Neural cell (in vitro differentiated cells): Measurements from ENCODE around the gene TLX2. TPM values are rescaled to one million over a fixed set of nuclear protein-coding genes. Genes with fewer than 3 reads are reported as not detected.

Experiments used
- H2AFZ ChIP-seq: fragments of 200-600, 300-800 bp; sonication (generic), shearing (Covaris generic); 2 replicates; pipeline ENCODE4 v1.6.0; 2014; ENCODE audit warnings: low read depth, mild to moderate bottlenecking, antibody characterized with exemption, low read length, moderate library complexity
- H3F3A ChIP-seq: fragments of 200-600 bp; shearing (Covaris generic); 2 replicates; pipeline ENCODE4 v1.6.1; 2016; ENCODE audit warnings: mild to moderate bottlenecking, moderate library complexity, mixed read lengths, antibody characterized with exemption, low read length; ENCODE audit not compliant: insufficient read depth, poor library complexity, severe bottlenecking
- H3K27ac ChIP-seq: fragments of 200-600, 300-800 bp; sonication (generic), shearing (Covaris generic); 2 replicates; pipeline ENCODE4 v1.5.1; 2014; ENCODE audit warnings: mild to moderate bottlenecking, low read length, moderate library complexity
- H3K27me3 ChIP-seq: fragments of 300-800, 200-600 bp; sonication (generic), shearing (Covaris generic); 2 replicates; pipeline ENCODE4 v1.6.0; 2014; ENCODE audit warnings: mild to moderate bottlenecking, low read depth, low read length, moderate library complexity; ENCODE audit not compliant: insufficient read depth
- H3K36me3 ChIP-seq: fragments of 300-800, 200-600 bp; sonication (generic), shearing (Covaris generic); 2 replicates; pipeline ENCODE4 v1.5.1; 2014; ENCODE audit warnings: mild to moderate bottlenecking, antibody characterized with exemption, low read length, moderate library complexity; ENCODE audit not compliant: insufficient read depth
- H3K4me2 ChIP-seq: fragments of 300-800, 200-600 bp; sonication (generic), shearing (Covaris generic); 2 replicates; pipeline ENCODE4 v1.6.0; 2014; ENCODE audit warnings: mild to moderate bottlenecking, low read length
- H3K4me3 ChIP-seq: fragments of 300-800, 200-600 bp; sonication (generic), shearing (Covaris generic); 2 replicates; pipeline ENCODE4 v1.5.1; 2014; ENCODE audit warnings: mild to moderate bottlenecking, low read length, moderate library complexity
- H3K79me2 ChIP-seq: fragments of 200-600 bp; shearing (Covaris generic); replicated peaks from 2 replicates; pipeline ENCODE4 v1.6.0; 2014; ENCODE audit warnings: mild to moderate bottlenecking, low read length, moderate library complexity; ENCODE audit not compliant: insufficient read depth
- H3K9ac ChIP-seq: fragments of 300-800, 200-600 bp; sonication (generic), shearing (Covaris generic); 2 replicates; pipeline ENCODE4 v1.6.1; 2016; ENCODE audit warnings: mild to moderate bottlenecking, low read length, mixed read lengths
- H3K9me2 ChIP-seq: fragments of 200-600 bp; shearing (Covaris generic); 2 replicates; pipeline ENCODE4 v1.6.1; 2016; ENCODE audit warnings: mild to moderate bottlenecking, low read length, mixed read lengths; ENCODE audit not compliant: insufficient read depth
- H3K9me3 ChIP-seq: fragments of 200-600, 300-800 bp; sonication (generic), shearing (Covaris generic); 2 replicates; pipeline ENCODE4 v1.6.1; 2016; ENCODE audit warnings: mild to moderate bottlenecking, mixed run types, low read length, moderate library complexity, mixed read lengths
- H4K20me1 ChIP-seq: fragments of 200-600 bp; shearing (Covaris generic); 2 replicates; pipeline ENCODE4 v1.6.1; 2016; ENCODE audit warnings: mild to moderate bottlenecking, mixed run types; ENCODE audit not compliant: insufficient read depth
- CTCF ChIP-seq: fragments of 450-650 bp; IDR thresholded peaks from 2 replicates; pipeline ENCODE4 v1.5.1; 2014; ENCODE audit warnings: antibody characterized with exemption, mild to moderate bottlenecking, moderate library complexity; ENCODE audit not compliant: poor library complexity, severe bottlenecking
- EP300 ChIP-seq: fragments of 450-650 bp; conservative IDR thresholded peaks from 2 replicates; pipeline ENCODE4 v1.6.1; 2014; ENCODE audit warnings: antibody characterized with exemption, mild to moderate bottlenecking, moderate library complexity; ENCODE audit not compliant: poor library complexity, severe bottlenecking
- EZH2 ChIP-seq: fragments of 200-600, 300-800 bp; shearing (Covaris generic), sonication (generic); IDR thresholded peaks from 2 replicates; pipeline ENCODE4 v1.6.1; 2014; ENCODE audit warnings: antibody characterized with exemption, low read length, borderline replicate concordance, mild to moderate bottlenecking; ENCODE audit not compliant: insufficient read depth, poor library complexity, severe bottlenecking
- MXI1 ChIP-seq: fragments of 450-650 bp; conservative IDR thresholded peaks from 2 replicates; pipeline ENCODE4 v1.6.1; 2014; ENCODE audit warnings: antibody characterized with exemption, mild to moderate bottlenecking; ENCODE audit not compliant: poor library complexity, severe bottlenecking
- POLR2AphosphoS5 ChIP-seq: IDR thresholded peaks from 2 replicates; pipeline ENCODE4 v1.6.1; 2012
- RAD21 ChIP-seq: fragments of 450-650 bp; conservative IDR thresholded peaks from 2 replicates; pipeline ENCODE4 v1.6.1; 2014; ENCODE audit warnings: antibody characterized with exemption, mild to moderate bottlenecking, moderate library complexity
- REST ChIP-seq: IDR thresholded peaks from 2 replicates; pipeline ENCODE4 v1.6.1; 2012; ENCODE audit warnings: borderline replicate concordance
- SMC3 ChIP-seq: fragments of 450-650 bp; conservative IDR thresholded peaks from 2 replicates; pipeline ENCODE4 v1.6.1; 2014; ENCODE audit warnings: antibody characterized with exemption, mild to moderate bottlenecking, moderate library complexity; ENCODE audit not compliant: poor library complexity
- TAF1 ChIP-seq: IDR thresholded peaks from 2 replicates; pipeline ENCODE4 v1.6.1; 2012; ENCODE audit warnings: low read depth
- polyA plus RNA-seq: library from polyadenylated mRNA; depleted of rRNA; stranded (reverse); fragments of >200 nt; gene quantifications from 2 replicates; pipeline ENCODE4 v1.2.3, GENCODE V29; 2014

The TLX2 gene
- polyA plus RNA-seq, 1 donor from 2014 or later, result not detected

- Histone ChIP-seq H3K4me3 (no peak overlapping the region), H3K4me2 (no peak overlapping the region), H3F3A (no peaks in the 10 kb centered on the region), H3K79me2 (no peaks in the 10 kb centered on the region), H3K9me3 (no peaks in the 10 kb centered on the region), H3K27ac (no peak overlapping the region), H2AFZ (no peak overlapping the region), H3K9ac (no peak overlapping the region), H3K27me3 (peaks cover 3% of the 10 kb centered on the region), H3K36me3 (no peaks in the 10 kb centered on the region), H3K9me2 (no peaks in the 10 kb centered on the region), H4K20me1 (no peaks in the 10 kb centered on the region)
- TF ChIP-seq MXI1, result no peak
- TF ChIP-seq TAF1, result no peak
- TF ChIP-seq CTCF, result no peak
- no peak for TF ChIP-seq EP300
- no peak for TF ChIP-seq EZH2
- TF ChIP-seq SMC3, result no peak
These were observed 28.7 kb downstream of the TLX2 start for GRCh38 chr2:74542978-74543377.

GRCh38 chr2:74544634-74545033 lies 30.4 kb downstream of the TLX2 start:
- no peaks in the 10 kb centered on the region for H4K20me1 ChIP-seq
- no peaks in the 10 kb centered on the region for H3K9me3 ChIP-seq
- H3K79me2 ChIP-seq, result no peaks in the 10 kb centered on the region
- TF ChIP-seq REST (no peak), EP300 (no peak), TAF1 (no peak), CTCF (no peak), SMC3 (no peak), EZH2 (no peak), MXI1 (no peak), RAD21 (no peak), POLR2AphosphoS5 (no peak)
- H3K36me3 ChIP-seq, result no peaks in the 10 kb centered on the region
- H3K9me2 ChIP-seq, result no peaks in the 10 kb centered on the region
- no peak overlapping the region for H3K4me3 ChIP-seq
- H3K9ac ChIP-seq, result no peak overlapping the region
- no peak overlapping the region for H3K4me2 ChIP-seq
- no peak overlapping the region for H2AFZ ChIP-seq
- no peak overlapping the region for H3K27ac ChIP-seq
- H3K27me3 ChIP-seq, result peaks cover 20% of the 10 kb centered on the region
- H3F3A ChIP-seq, result no peaks in the 10 kb centered on the region
